GM19035 (cell line): Measurements from ENCODE around the gene FUT7.

ENCODE experiments used
- ATAC-seq: cut with Tn5 transposase; IDR thresholded peaks from one replicate; pipeline ENCODE4 v1.9.1; 2021; ENCODE audit not compliant: unreplicated experiment

Gene FUT7

DNA sequence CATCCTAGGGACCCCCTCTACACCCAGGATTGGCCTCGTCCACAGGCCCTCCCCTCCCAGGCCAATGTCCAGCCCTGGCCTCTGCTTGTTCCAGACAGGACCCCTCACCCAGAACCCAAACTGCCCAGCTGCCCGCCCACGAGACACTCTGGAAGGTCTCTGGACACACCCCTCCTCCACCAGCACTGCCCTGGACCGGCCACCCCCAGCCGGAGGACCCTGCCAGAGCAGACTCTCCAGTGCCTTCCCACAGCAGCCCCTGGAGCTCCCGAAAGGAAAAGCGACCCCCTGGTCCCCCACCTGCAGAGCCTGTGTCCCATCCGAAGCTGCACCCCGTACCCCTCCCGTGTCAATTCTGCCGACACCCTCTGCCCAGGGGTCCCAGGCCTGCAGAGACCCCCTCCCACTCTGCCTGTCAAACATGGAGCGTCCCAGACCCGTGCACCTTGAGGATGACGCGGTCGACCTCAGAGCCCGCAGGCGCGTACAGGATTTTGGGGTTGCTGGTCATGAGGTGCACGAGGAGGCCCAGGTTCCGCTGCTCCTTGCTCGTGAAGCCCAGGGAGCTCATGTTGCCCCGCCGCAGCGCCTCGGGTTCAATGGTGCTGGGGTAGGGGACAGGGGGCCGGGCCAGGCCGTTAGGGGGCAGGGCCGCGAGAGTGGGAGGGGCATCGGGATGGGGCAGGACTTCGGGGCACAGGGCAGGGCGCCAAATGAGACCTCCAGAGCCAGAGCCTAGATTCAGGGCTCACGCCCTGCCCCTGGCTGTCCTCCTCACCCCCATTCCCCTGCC, 11.8 kb downstream of the FUT7 start:
- ATAC-seq = no peak

DNA sequence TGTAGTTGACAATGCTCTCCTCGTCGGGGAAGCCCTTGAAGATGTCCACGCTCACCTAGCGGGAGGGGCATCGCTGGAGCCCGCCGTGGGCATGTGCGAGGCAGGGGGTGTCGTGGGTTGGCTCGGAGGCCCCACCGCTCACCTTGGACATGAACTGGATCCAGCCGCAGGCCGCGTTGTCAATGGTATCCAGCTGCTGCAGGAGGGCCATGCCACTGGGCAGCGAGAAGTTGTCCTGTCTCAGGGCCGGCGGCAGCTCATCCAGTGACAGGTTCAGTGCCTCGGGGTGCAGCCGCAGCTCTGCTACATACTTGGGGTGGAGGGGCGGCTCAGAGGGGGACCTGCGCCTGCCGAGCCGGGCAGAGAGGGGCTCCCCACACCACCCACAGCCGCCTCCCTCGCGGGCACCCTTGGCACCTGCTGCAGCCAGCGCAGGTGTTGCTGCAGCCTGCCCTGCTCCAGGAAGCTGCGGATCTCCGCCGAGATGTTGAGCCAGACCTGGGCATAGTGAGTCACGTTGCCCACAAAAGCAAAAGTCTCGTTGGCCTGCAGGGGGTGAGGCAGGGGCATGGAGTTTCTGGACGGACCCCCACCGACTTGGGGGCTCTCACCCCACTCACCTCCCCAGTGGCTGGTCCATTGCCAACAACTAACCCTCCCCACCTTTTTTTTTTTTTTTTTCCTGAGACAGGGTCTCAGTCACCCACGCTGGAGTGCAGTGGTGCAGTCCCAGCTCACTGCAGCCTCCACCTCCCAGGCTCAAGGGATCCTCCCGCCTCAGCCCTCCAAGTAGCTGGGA, 12.9 kb downstream of the FUT7 start:
- ATAC-seq = no peak

DNA sequence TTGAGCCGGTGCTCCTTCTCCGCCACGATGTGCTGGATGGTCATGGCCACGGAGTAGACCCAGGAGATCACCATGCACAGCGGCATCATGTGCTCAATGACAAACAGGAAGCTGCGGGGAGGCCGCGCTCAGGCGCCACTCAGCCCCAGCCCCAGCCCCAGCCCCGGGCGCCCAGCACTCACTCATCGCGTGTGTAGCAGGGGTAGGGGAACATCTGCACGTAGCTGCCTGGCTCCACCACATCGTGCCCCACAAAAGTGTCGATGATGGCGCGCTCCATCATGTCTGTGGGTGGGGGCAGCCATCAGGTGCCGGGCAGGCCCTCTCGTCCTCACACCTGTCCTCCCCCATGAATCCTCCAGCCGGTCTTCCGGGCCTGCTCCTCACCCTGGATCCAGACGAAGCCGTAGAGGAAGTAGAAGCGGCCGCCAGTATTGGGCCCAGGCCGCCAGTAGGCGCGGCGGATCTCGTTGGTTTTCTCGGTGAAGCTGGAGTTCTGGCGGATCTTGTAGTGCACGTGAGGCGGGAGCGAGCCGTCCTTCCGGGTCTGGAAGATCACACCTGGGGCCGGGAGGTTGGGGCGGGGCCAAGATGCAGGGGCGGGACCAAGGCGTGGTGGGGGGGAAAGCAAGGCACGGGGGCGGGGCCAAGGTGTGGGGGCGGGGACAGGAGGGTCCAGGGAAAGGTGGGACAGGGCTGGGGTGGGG, 13.9 kb downstream of the FUT7 start:
- no peak for ATAC-seq

DNA sequence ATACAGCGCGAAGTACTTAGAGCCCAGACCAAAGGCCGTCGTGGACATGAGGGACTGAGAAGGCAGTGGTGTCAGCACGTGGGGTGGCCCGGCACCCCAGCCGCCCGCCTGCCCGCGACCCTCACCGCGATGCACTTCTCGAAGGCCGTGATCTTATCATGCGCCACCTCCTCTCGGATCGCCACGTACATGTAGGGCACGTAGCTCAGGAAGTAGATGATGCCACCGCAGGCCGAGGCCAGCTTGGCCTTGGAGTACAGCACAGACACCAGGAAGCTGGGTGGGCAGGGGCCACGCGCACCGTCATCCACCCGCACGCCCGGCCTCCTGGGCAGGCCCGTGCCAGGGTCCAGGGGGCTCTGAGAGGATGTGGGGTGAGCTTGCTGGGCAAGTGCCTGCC, 14.8 kb downstream of the FUT7 start:
- no peak for ATAC-seq

DNA sequence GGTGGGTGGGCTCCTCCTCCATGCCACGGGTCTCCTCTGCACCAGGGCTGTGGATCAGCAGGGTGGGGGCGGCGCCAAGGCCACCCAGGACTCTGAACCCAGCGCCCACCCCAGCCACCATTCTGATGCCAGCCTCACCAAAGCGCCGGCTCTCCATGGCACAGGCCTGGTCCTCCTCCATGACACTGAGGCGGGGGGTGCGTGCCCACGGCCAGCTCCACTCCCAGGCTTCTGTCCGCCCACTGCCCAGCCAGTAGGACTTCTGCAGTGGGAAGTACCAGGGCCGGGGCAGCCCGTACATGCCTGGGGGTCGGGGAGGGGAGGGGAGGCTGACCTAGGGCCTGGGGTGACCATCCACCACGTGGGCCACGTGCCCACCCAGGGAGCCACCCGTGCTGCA, 15.5 kb downstream of the FUT7 start:
- ATAC-seq = no peak

DNA sequence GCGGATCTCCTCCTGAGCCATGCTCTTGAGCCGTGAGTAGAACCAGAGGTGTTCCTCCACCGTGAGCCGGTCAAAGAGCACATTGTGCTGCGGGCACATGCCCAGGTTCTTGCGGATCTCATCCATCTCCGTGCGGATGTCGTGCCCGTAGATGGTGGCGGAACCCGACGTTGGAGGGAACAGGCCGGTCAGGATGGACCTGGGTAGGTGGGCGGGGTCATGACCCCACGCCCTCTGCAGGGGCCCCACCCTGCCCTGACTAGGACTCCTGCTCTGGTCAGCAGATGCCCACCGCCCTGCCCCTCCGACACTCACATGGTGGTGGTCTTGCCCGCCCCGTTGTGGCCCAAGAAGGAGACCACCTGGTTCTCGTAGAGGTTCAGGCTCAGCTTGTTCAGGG, 15.9 kb downstream of the FUT7 start:
- no peak for ATAC-seq

DNA sequence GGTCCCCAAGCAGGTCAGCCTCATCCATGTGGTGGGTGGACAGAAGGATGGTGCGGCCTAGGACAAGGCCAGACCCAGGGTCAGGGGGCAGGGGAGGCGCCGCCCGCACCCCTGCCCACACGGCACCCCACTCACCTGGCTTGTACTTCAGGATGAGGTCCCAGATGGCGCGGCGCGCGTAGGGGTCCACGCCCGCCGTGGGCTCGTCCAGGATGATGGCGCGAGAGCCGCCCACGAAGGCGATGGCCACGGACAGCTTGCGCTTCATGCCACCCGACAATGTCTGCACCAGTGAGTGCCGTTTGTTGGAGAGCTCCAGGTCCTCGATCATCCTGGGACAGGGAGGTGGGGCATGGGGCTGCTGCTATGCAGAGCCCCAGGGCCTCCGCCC, 16.4 kb downstream of the FUT7 start:
- no peak for ATAC-seq

DNA sequence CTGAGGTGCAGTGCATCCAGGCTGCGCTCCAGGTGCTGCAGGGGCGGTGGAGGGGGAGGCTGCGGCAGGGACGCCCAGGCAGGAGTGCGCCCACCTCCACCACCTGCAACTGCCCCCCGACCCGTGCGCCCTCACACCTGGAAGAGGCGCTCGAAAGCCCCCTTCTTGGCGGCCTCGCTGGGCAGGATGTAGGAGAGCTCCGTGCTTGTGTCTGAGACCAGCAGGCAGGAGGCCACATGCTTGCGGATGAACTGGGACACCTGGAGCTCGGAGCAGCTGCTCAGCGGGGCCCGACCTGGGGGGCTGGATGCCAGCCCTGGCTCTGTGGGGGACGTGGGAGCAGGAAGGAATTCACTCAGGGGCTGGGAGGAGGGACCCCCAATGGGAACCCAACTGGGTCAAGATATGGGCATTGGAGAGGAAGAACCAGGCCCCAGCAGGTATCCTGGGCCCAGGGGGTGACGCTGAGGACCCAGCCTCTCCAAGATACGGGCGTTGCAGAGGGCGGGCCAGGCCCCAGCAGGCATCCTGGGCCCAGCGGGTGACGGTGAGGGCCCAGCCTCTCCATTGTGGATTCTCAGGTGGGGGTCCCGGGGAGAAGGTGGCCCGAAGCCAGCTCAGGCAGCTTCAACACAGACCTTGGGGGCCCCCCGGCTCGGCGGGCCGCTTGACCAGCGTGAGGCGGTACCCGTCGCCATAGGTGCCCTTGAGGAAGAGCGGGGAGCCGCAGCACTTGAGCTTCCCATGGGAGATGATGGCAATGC, 16.9 kb downstream of the FUT7 start:
- ATAC-seq = no peak

DNA sequence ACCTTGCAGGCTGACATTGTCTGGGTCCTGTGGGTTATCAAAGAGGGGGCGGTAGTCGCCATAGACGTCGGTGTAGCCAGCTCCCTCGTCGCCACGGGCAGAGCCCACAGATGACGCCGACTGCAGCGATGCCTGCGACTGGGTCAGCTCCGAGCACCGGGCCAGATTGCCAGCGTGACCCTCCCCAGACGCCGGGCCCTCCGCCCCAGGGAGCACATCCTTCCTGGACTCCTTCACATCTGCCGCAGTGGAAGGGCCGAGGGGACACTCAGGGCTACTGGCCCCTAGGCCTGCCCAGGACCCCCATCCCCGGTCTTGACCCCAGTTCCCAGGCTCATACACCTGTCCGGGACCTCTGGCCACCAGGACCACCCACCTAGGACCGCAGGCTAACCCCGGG, 17.7 kb downstream of the FUT7 start:
- no peak for ATAC-seq

DNA sequence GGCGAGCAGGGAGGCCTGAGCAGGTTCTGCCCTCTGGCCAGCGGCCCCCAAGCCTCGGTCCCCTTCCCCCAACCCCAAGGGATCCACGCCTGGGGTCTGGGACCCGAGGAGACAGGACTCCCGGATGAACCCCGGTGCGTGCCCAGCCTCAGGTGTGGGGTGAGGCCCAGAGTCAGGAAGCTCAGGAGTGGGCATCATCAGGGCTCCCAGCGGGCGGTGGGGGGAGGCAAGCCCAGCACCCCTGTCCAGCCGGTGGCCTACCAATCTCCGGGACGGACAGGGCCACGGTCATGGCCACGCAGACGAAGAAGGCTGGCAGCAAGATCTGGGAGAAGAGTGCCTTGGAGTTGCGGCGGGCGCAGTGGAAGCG, 18.3 kb downstream of the FUT7 start:
- ATAC-seq = no peak

DNA sequence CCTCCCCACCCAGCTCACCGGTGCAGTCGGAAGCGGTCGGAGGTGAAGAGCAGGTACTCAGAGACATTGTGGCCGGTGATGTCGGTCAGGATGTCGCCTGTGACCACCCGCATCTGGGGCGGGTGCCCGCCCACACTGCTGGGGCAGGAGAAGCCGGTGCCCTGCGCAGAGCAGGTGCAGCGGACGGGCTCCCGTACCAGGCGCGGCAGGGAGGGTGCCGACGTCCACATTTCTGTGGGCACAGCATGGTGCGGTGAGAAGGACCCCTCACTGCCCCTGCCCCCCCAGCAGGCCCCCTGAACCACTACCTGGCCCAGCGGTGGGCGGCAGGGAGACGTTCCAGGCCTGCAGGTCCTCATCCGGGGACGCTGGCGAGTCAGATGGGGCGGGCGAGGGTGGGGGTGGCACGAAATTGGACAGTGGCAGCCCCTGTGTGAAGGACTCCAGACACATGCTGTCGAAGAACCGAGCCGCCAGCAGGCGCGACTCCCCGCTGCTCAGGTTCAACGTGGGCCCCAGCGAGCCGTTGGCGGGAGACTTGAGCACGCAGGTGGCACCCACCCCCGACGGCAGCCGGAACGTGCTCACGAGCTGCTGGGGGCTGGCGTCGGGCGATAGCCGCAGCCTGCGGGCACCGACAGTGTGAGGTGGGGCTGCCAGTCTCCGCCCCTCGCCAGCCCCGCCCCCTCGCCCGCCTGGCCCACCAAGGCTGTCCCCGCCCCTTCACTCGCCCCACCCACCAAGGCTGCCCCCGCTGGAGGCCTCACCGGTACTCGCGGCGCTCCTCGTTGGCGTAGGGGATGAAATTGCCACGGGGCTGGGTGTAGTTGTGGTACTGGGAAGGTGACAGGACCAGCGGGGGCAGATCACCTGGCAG, 19.0 kb downstream of the FUT7 start:
- no peak for ATAC-seq

DNA sequence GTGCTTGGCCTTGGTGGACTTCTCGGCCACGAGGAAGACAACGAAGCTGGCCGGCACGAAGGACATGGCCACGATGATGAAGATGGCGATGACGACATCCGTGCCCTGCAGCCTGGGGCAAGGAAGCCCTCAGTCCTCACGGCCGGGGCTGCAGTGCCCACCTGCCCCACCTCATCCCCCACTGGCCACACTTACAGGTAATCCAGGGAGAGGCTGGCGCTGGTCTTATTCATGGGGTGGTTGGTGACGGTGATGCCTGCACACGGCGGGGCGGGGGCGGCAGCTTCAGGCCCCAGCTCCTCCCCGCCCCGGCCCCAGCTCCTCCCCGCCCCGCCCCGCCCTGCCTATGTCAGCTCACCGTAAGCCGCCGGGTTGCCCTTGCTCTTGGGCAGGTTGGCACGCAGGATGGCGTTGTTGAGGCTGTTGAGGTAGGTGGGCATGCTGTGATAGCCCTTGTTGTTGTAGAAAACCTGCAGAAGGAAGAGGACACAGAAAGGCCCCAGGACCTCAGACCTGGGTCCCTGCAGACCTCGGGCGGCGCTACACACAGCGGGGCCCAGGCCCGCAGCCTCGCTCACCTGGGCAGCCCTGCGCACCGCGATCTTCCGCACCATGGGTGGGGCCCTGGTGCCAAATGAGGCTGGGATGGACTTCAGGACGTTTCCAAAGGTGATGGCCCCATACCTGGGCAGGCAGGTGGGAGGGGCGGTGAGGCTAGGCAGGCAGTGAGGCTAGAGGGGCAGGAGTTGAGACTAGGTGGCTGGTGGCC, 19.8 kb downstream of the FUT7 start:
- no peak for ATAC-seq

DNA sequence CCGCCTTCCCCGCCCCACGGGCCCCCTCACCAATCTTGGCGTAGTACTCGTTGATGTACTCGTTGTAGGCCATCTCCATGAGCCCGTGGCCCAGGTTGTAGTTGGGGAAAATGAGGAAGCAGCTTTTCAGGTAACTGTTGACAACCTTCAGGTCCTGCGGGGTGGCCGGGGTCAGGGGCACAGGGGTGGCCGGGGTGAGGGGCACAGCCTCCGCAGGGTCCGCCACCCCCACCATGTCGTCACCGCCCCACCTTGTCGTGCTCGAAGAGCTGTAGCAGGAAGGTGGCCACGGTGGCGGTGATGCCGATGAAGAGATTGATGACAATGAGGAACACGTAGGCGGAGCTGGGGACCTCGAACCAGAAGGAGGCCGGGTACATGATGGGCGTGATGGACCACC, 20.7 kb downstream of the FUT7 start:
- no peak for ATAC-seq

DNA sequence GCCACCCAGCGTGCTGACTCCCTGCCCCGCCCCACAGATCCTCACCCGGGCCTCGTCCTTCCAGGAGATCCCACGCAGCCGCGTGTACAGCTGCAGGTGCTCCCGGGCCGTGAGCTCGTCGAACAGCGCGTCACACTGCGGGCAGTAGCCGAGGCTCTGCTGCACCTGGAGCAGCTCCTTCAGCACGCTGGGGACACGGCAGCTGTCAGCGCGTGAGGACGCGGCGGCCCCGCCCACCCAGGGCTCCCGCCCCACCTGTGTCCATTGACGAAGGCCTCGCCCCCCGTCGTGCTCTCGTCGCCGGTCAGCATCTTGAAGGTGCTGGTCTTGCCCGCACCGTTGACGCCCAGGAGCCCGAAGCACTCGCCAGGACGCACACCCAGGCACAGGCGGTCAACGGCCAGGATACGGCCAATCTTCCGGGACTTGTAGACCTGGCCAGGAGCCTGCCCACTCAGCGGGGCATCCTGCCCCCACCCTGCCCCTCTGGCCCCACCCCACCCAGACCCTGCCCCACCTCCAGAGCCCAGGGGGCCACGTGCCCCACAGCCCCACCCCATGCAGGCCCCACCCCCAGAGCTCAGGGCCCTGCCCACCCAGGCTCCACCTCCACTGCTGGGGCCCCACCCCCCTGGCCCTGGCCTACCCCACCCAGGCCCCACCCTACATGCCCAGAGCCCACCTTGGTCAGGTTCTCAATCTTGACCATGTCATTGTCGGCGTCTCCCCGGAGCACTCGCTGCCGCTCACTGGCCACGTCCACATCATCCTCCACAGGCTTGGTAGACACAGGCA, 21.8 kb downstream of the FUT7 start:
- ATAC-seq = no peak

DNA sequence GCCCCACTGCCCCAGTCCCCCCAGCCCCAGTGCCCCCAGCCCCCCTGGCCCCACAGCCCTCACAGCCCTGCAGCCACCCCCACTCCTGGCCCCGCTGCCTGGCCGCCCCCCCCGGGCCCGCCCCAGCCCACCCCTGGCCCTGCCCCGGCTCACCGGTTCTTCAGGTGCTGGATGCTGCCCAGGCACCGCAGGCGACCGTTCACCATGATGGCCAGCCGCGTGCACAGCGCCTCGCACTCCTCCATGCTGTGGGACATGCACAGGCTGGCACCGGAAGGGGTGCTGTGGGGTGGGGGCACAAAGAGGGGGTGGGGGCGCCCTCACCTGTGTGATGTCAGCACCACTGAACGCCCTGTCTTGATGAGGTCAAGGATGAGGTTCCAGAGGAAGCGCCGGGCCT, 22.7 kb downstream of the FUT7 start:
- no peak for ATAC-seq

DNA sequence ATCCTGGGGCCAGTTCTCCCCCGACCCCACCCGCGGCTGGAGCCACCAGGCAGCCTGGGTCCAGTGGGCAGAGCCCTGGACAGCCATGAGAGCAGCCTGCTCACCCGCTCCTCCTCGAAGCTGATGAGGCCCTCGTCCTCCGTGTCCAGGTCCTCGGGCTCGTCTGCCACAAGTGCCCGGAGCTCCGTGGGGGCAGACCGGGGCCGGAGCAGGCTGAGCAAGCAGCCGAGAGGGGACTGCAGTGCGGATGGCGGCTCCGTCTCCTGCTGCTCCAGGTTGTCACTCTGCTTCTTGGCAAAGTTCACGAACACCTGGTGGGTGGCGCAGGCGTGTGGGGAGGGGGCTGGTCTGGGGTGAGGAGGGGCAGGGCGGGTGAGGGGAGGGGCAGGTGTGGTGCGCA, 23.6 kb downstream of the FUT7 start:
- ATAC-seq = no peak

DNA sequence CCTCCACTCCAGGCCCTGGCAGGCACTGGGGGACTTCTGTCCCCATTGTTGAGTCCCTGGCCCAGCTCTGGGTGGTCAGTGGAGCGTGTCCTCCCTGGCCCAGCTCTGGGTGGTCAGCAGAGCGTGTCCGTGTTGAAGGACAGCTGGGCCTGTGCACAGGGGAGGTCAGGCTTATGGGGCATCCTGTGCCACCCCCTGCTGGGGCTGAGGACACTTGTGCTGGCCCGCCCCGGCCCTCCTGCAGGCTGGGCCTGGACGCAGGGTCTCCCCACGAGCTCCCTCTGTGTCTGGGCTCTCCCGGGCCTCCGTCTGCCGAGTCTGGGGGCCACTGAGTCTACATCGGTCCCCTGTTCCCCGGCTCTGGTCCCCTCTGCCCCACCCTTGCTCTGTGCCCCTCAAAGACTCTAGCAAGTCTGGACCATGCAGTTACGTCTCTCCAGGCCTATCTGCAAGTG, 24.0 kb downstream of the FUT7 start:
- no peak for ATAC-seq

DNA sequence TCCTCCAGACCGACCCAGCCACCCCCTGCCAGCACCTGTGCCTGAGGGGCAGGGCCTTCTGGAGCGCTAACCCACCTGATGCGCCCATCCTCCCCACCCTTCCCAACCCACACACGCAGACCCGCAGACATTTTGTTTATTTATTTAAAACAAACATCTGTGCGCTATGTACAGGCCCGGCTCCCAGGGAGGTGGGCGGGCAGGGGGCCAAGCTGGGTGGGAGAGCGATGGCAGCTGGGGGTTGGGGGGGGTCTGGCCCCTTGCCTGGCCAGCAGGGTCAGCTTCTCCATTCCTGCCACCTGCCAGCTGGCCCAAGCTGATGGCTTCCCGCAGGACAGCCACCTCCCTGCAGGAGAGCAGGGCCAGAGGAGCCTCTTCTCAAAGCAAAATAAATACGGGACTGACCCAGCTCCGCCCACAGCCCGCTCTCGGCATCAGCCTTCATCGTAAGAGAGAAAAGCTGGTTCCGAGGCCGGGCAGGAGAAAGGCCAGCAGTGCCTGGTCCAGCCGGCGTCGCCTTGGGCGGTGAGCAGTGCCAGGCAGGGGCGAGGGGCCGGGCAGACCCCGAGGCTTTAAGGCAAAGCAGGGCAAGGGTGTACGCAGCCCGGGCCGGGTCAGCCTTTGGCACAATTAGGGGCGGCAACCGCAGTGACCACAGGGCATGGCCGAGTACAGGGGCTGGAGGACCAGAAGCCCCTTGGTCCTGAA, 24.6 kb downstream of the FUT7 start:
- ATAC-seq = no peak
